Muscle of leg (tissue), 11 donors: ENCODE data around the gene IL1RL1. TPM values are rescaled to one million over a fixed set of nuclear protein-coding genes. Genes with fewer than 3 reads are reported as not detected.

Experiments used
- DNase-seq: peaks from one replicate; pipeline ENCODE4 v3.0.0; 2013
- H3K27ac ChIP-seq: one replicate; pipeline ENCODE4 v1.5.1; 2013; ENCODE audit warnings: mild to moderate bottlenecking, low read length, control low read depth
- H3K27me3 ChIP-seq: one replicate; pipeline ENCODE4 v1.6.1; 2013; ENCODE audit warnings: low read length; ENCODE audit not compliant: control insufficient read depth, insufficient read depth
- H3K36me3 ChIP-seq: one replicate; pipeline ENCODE4 v1.6.1; 2013; ENCODE audit warnings: low read length; ENCODE audit not compliant: control insufficient read depth, insufficient read depth
- H3K4me1 ChIP-seq: one replicate; pipeline ENCODE4 v1.6.1; 2013; ENCODE audit warnings: low read length; ENCODE audit not compliant: control insufficient read depth, insufficient read depth
- H3K4me3 ChIP-seq: one replicate; pipeline ENCODE4 v1.5.1; 2013; ENCODE audit warnings: low read length, control low read depth
- H3K9me3 ChIP-seq: replicated peaks from 2 replicates; pipeline ENCODE4 v1.6.1; 2013; ENCODE audit warnings: low read depth, low read length; ENCODE audit not compliant: control insufficient read depth
- WGBS: methylation state at CpG from one replicate; pipeline ENCODE4 v1.1.5; 2013; ENCODE audit warnings: missing lambda C conversion rate; ENCODE audit not compliant: insufficient coverage; 5-methylcytosine and 5-hydroxymethylcytosine counted together
- polyA plus RNA-seq, 8 donors: library from polyadenylated mRNA; unstranded; fragments of 120-200 nt; gene quantifications; one replicate each; pipeline versions ENCODE4 v1.2.1 to v1.2.3, GENCODE V29; 2013; ENCODE audit warnings: inconsistent platforms in 1 of 8, low replicate concordance in 1 of 8; ENCODE audit not compliant: insufficient read length in 8 of 8, insufficient read depth in 1 of 8
- total RNA-seq: library from RNA; stranded (reverse); fragments of 120-200 nt; gene quantifications from one replicate; pipeline ENCODE4 v1.2.4, GENCODE V29; 2013

The IL1RL1 gene
- total and polyA plus RNA-seq, 9 donors: 0.05 to 0.34 (median 0.22) TPM

GRCh38 chr2:102366406-102367112 is 55.2 kb downstream of the IL1RL1 start:
- Histone ChIP-seq H3K27ac (no peak overlapping the region), H3K36me3 (no peaks in the 10 kb centered on the region), H3K9me3 (peaks cover 13% of the 10 kb centered on the region), H3K4me1 (no peaks in the 10 kb centered on the region), H3K4me3 (no peak overlapping the region), H3K27me3 (no peaks in the 10 kb centered on the region)
- no peak for DNase-seq
- 74% methylated on average over 2 of the region's 3 CpGs for WGBS

- Histone ChIP-seq H3K4me1 (no peaks in the 10 kb centered on the region), H3K27me3 (no peaks in the 10 kb centered on the region), H3K9me3 (peaks cover 13% of the 10 kb centered on the region), H3K4me3 (no peak overlapping the region), H3K27ac (no peak overlapping the region), H3K36me3 (no peaks in the 10 kb centered on the region)
- no peak for DNase-seq
- 100% methylated on average over 1 of the region's 6 CpGs for WGBS
Observed at GRCh38 chr2:102367331-102367971, 56.1 kb downstream of the IL1RL1 start.

GRCh38 chr2:102368461-102369109 is 57.2 kb downstream of the IL1RL1 start:
- Histone ChIP-seq H3K36me3 (no peaks in the 10 kb centered on the region), H3K27ac (no peak overlapping the region), H3K4me3 (no peak overlapping the region), H3K9me3 (peaks cover 13% of the 10 kb centered on the region), H3K4me1 (no peaks in the 10 kb centered on the region), H3K27me3 (no peaks in the 10 kb centered on the region)
- DNase-seq: no peak
- WGBS: 80% methylated on average over 2 of the region's 5 CpGs

- Histone ChIP-seq H3K9me3 (peaks cover 13% of the 10 kb centered on the region), H3K27me3 (no peaks in the 10 kb centered on the region), H3K36me3 (no peaks in the 10 kb centered on the region), H3K4me3 (no peak overlapping the region), H3K4me1 (no peaks in the 10 kb centered on the region), H3K27ac (no peak overlapping the region)
- no CpG with 5 or more reads among the region's 1 CpG for WGBS
- no peak for DNase-seq
Observed at GRCh38 chr2:102369866-102370265, 58.5 kb downstream of the IL1RL1 start.

GRCh38 chr2:102376052-102376591 is 64.8 kb downstream of the IL1RL1 start:
- no peaks in the 10 kb centered on the region for H3K36me3 ChIP-seq
- no peak overlapping the region for H3K4me3 ChIP-seq
- WGBS: no CpG with 5 or more reads among the region's 1 CpG
- H3K4me1 ChIP-seq: no peaks in the 10 kb centered on the region
- no peak overlapping the region for H3K27ac ChIP-seq
- no peaks in the 10 kb centered on the region for H3K9me3 ChIP-seq
- no peak for DNase-seq
- H3K27me3 ChIP-seq: no peaks in the 10 kb centered on the region

- no peak overlapping the region for H3K27ac ChIP-seq
- H3K36me3 ChIP-seq: no peaks in the 10 kb centered on the region
- no peak for DNase-seq
- H3K4me3 ChIP-seq: no peak overlapping the region
- peaks cover 8% of the 10 kb centered on the region for H3K9me3 ChIP-seq
- H3K27me3 ChIP-seq: no peaks in the 10 kb centered on the region
- H3K4me1 ChIP-seq: no peaks in the 10 kb centered on the region
Observed at GRCh38 chr2:102383722-102384121, 72.4 kb downstream of the IL1RL1 start.

- no peaks in the 10 kb centered on the region for H3K36me3 ChIP-seq
Observed at GRCh38 chr2:102385522-102385921, 74.2 kb downstream of the IL1RL1 start.

GRCh38 chr2:102386004-102386403 is 74.6 kb downstream of the IL1RL1 start:
- H3K4me3 ChIP-seq: no peak overlapping the region
- H3K36me3 ChIP-seq: no peaks in the 10 kb centered on the region
- H3K9me3 ChIP-seq: peaks cover 8% of the 10 kb centered on the region
- WGBS: 88% methylated on average over 1 of the region's 3 CpGs
- no peak overlapping the region for H3K27ac ChIP-seq
- H3K4me1 ChIP-seq: no peaks in the 10 kb centered on the region
- DNase-seq: no peak
- no peaks in the 10 kb centered on the region for H3K27me3 ChIP-seq

More at GRCh38 chr2:102385522-102385921, 74.2 kb downstream of the IL1RL1 start:
- Histone ChIP-seq H3K27me3 (no peaks in the 10 kb centered on the region), H3K9me3 (peaks cover 8% of the 10 kb centered on the region), H3K4me1 (no peaks in the 10 kb centered on the region), H3K27ac (no peak overlapping the region), H3K4me3 (no peak overlapping the region)
- 60% methylated on average over 1 of the region's 1 CpG for WGBS
- no peak for DNase-seq

GRCh38 chr2:102386867-102387541 is 75.6 kb downstream of the IL1RL1 start:
- no CpG with 5 or more reads among the region's 3 CpGs for WGBS
- no peak for DNase-seq
- no peaks in the 10 kb centered on the region for H3K36me3 ChIP-seq
- no peak overlapping the region for H3K27ac ChIP-seq
- no peaks in the 10 kb centered on the region for H3K27me3 ChIP-seq
- no peak overlapping the region for H3K4me3 ChIP-seq
- no peaks in the 10 kb centered on the region for H3K4me1 ChIP-seq
- H3K9me3 ChIP-seq: peaks cover 8% of the 10 kb centered on the region
